Spinal cord (tissue), 10 donors: Measurements from ENCODE around the gene OGG1. TPM values are rescaled to one million over a fixed set of nuclear protein-coding genes. Genes with fewer than 3 reads are reported as not detected.

Source experiments
- DNase-seq, 6 donors: peaks; one replicate each; pipeline versions ENCODE4 v3.0.0 to v3.0.0-alpha.2; 2013 to 2015; ENCODE audit warnings: low spot score in 6 of 6, low read depth in 4 of 6
- H3K27ac ChIP-seq: one replicate; pipeline ENCODE4 v1.5.1; 2013; ENCODE audit warnings: low read depth, low read length, control low read depth
- H3K27me3 ChIP-seq: one replicate; pipeline ENCODE4 v1.6.1; 2013; ENCODE audit warnings: low read length; ENCODE audit not compliant: control insufficient read depth, insufficient read depth
- H3K36me3 ChIP-seq: one replicate; pipeline ENCODE4 v1.6.1; 2013; ENCODE audit warnings: low read length; ENCODE audit not compliant: control insufficient read depth, insufficient read depth
- H3K4me1 ChIP-seq: one replicate; pipeline ENCODE4 v1.6.1; 2013; ENCODE audit warnings: low read length; ENCODE audit not compliant: control insufficient read depth, insufficient read depth
- H3K4me3 ChIP-seq: one replicate; pipeline ENCODE4 v1.5.1; 2013; ENCODE audit warnings: low read depth, low read length, control low read depth
- H3K9me3 ChIP-seq: one replicate; pipeline ENCODE4 v1.6.1; 2013; ENCODE audit warnings: low read length; ENCODE audit not compliant: control insufficient read depth, insufficient read depth
- WGBS: methylation state at CpG from one replicate; pipeline ENCODE4 v1.1.5; 2013; ENCODE audit warnings: missing lambda C conversion rate; ENCODE audit not compliant: insufficient coverage; 5-methylcytosine and 5-hydroxymethylcytosine counted together
- polyA plus RNA-seq, 2 donors: library from polyadenylated mRNA; unstranded; fragments of 120-200 nt; gene quantifications; one replicate each; pipeline ENCODE4 v1.2.1, GENCODE V29; 2013; ENCODE audit not compliant: insufficient read length in 2 of 2
- total RNA-seq, 2 donors: library from RNA; depleted of rRNA in 1 of 2; stranded (reverse); fragments of 120-200 nt in 1 of 2; fragments of >200 nt in 1 of 2; gene quantifications; one replicate each; pipeline versions ENCODE4 v1.2.3 to v1.2.4, GENCODE V29; 2013 to 2014
- donor health status: healthy.

Gene OGG1
- total and polyA plus RNA-seq, 4 donors, result 25.8 to 57.8 (median 44.2) TPM

GRCh38 chr3:9739181-9739580 is 10.6 kb upstream of the OGG1 start:
- 97% methylated on average over 15 of the region's 15 CpGs for WGBS
- Histone ChIP-seq H3K4me3 (no peak overlapping the region), H3K4me1 (no peaks in the 10 kb centered on the region), H3K27ac (no peak overlapping the region), H3K27me3 (no peaks in the 10 kb centered on the region), H3K9me3 (no peaks in the 10 kb centered on the region), H3K36me3 (peaks cover 84% of the 10 kb centered on the region)
- DNase-seq, result no peak

DNA sequence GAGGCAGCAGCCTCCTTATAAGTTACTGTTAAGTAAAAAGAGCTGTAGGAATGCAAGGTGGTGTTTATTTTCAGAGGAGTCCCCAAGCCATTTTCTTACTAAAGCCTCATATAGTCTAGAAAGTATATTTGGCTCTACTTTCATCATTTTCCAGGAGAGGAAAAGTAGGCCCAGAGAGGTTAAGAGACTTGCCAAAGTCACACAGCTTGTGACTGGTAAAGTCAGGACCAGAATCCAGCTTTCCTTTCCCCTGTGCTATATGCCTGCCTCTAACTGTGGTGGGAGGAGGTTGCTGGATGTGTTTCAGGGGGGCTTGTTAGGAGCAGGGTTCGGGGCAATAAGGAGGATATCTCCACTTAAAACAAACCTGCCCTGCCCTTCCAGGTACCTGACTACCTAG is 7.2 kb upstream of the OGG1 start:
- Histone ChIP-seq H3K4me1 (no peaks in the 10 kb centered on the region), H3K4me3 (no peak overlapping the region), H3K9me3 (no peaks in the 10 kb centered on the region), H3K27me3 (no peaks in the 10 kb centered on the region), H3K36me3 (peaks cover 86% of the 10 kb centered on the region), H3K27ac (no peak overlapping the region)
- DNase-seq, result no peak
- no CpG with 5 or more reads among the region's 1 CpG for WGBS

DNA sequence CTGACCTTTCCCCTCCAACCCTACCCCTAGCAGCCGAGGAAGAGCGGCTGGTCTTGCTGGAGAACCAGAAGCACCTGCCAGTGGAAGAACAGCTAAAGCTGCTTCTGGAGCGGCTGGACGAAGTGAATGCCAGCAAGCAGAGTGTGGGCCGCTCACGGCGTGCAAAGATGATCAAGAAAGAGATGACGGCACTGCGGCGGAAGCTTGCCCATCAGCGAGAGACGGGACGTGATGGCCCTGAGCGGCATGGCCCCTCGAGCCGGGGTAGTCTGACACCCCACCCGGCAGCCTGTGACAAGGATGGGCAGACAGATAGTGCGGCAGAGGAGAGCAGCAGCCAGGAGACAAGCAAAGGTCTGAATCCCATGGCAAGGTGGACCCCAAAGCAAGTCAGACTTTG is 6.2 kb upstream of the OGG1 start:
- Histone ChIP-seq H3K27me3 (no peaks in the 10 kb centered on the region), H3K36me3 (peaks cover 89% of the 10 kb centered on the region), H3K4me1 (peaks cover 2% of the 10 kb centered on the region), H3K27ac (no peak overlapping the region), H3K4me3 (no peak overlapping the region), H3K9me3 (no peaks in the 10 kb centered on the region)
- WGBS, result 98% methylated on average over 18 of the region's 18 CpGs
- DNase-seq, result no peak

DNA sequence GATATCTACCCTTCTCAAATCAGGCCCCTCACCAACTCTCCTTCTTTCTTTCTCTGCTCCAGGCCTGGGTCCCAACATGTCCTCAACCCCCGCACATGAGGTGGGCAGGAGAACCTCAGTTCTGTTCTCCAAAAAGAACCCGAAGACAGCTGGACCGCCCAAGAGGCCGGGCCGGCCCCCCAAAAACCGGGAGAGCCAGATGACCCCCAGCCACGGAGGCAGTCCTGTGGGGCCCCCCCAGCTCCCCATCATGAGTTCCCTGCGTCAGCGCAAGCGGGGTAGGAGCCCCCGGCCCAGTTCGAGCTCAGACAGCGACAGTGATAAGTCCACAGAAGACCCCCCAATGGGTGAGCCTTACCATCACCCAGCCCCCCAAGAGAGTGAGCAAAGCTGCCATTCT is 5.6 kb upstream of the OGG1 start:
- DNase-seq, result no peak
- Histone ChIP-seq H3K27ac (no peak overlapping the region), H3K4me1 (peaks cover 8% of the 10 kb centered on the region), H3K9me3 (no peaks in the 10 kb centered on the region), H3K4me3 (no peak overlapping the region), H3K27me3 (no peaks in the 10 kb centered on the region), H3K36me3 (peaks cover 90% of the 10 kb centered on the region)
- WGBS, result over 99% methylated on average over 11 of the region's 13 CpGs

- Histone ChIP-seq H3K36me3 (peaks cover 80% of the 10 kb centered on the region), H3K27me3 (no peaks in the 10 kb centered on the region), H3K4me3 (no peak overlapping the region), H3K9me3 (no peaks in the 10 kb centered on the region), H3K27ac (no peak overlapping the region), H3K4me1 (peaks cover 17% of the 10 kb centered on the region)
- WGBS, result 94% methylated on average over 7 of the region's 12 CpGs
- no peak for DNase-seq
These were observed 4.2 kb upstream of the OGG1 start for GRCh38 chr3:9745521-9745920.

- Histone ChIP-seq H3K4me1 (peaks cover 23% of the 10 kb centered on the region), H3K27me3 (no peaks in the 10 kb centered on the region), H3K27ac (no peak overlapping the region), H3K36me3 (peaks cover 72% of the 10 kb centered on the region), H3K4me3 (no peak overlapping the region), H3K9me3 (no peaks in the 10 kb centered on the region)
- WGBS, result 97% methylated on average over 5 of the region's 5 CpGs
- DNase-seq, result no peak
These were observed 3.4 kb upstream of the OGG1 start for GRCh38 chr3:9746330-9746729.

- Histone ChIP-seq H3K27me3 (no peaks in the 10 kb centered on the region), H3K9me3 (no peaks in the 10 kb centered on the region), H3K4me3 (no peak overlapping the region), H3K36me3 (peaks cover 71% of the 10 kb centered on the region), H3K27ac (no peak overlapping the region), H3K4me1 (peaks cover 28% of the 10 kb centered on the region)
- WGBS, result 92% methylated on average over 5 of the region's 8 CpGs
- no peak for DNase-seq
These were observed 2.5 kb upstream of the OGG1 start for GRCh38 chr3:9747267-9747666.

DNA sequence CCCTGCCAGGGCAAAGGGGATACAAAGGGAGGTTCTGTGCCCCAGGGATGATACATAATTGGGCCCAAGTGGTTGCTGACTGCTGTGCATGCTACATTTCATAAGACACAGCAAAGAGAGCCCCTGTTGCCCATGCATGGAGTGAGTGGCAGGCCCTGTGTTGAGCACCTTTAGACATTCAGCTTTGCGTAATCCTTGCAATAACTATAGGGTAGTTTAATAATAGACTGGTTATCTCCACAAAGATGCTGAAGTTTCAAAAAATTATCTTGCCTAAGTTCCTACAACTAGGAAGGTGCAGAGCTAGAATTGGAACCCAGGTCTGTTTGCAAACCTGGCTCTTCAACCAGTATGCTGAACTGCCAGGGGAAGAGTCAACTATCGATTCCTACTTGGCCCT is 1.7 kb upstream of the OGG1 start:
- H3K36me3 ChIP-seq, result peaks cover 71% of the 10 kb centered on the region
- 88% methylated on average over 1 of the region's 2 CpGs for WGBS
- no peaks in the 10 kb centered on the region for H3K27me3 ChIP-seq
- no peak overlapping the region for H3K27ac ChIP-seq
- DNase-seq, result no peak
- H3K4me1 ChIP-seq, result peaks cover 28% of the 10 kb centered on the region
- H3K9me3 ChIP-seq, result no peaks in the 10 kb centered on the region
- no peak overlapping the region for H3K4me3 ChIP-seq

- peak overlapping the region; percentile 97 for H3K27ac ChIP-seq
- peaks cover 28% of the 10 kb centered on the region for H3K4me1 ChIP-seq
- WGBS, result 0% methylated on average over 19 of the region's 19 CpGs
- no peaks in the 10 kb centered on the region for H3K9me3 ChIP-seq
- peaks cover 66% of the 10 kb centered on the region for H3K36me3 ChIP-seq
- H3K4me3 ChIP-seq, result peak overlapping the region; percentile 91
- no peaks in the 10 kb centered on the region for H3K27me3 ChIP-seq
- DNase-seq, result no peak
These were observed 482 bp upstream of the OGG1 start for GRCh38 chr3:9749296-9749644.

GRCh38 chr3:9750556-9751411 is 1.0 kb downstream of the OGG1 start:
- H3K4me1 ChIP-seq, result peaks cover 32% of the 10 kb centered on the region
- no peak for DNase-seq
- WGBS, result 45% methylated on average over 16 of the region's 17 CpGs
- no peaks in the 10 kb centered on the region for H3K27me3 ChIP-seq
- H3K36me3 ChIP-seq, result peaks cover 63% of the 10 kb centered on the region
- peak overlapping the region; percentile 91 for H3K4me3 ChIP-seq
- peak overlapping the region; percentile 97 for H3K27ac ChIP-seq
- H3K9me3 ChIP-seq, result no peaks in the 10 kb centered on the region
